ENCODE data around the gene PCDHA2.
"Not testable (repeated sequence)": the region's sequence is repeated elsewhere in the genome, so short reads cannot be mapped to it uniquely, and the experiment has no call there.

PCDHA2 gene

DNA sequence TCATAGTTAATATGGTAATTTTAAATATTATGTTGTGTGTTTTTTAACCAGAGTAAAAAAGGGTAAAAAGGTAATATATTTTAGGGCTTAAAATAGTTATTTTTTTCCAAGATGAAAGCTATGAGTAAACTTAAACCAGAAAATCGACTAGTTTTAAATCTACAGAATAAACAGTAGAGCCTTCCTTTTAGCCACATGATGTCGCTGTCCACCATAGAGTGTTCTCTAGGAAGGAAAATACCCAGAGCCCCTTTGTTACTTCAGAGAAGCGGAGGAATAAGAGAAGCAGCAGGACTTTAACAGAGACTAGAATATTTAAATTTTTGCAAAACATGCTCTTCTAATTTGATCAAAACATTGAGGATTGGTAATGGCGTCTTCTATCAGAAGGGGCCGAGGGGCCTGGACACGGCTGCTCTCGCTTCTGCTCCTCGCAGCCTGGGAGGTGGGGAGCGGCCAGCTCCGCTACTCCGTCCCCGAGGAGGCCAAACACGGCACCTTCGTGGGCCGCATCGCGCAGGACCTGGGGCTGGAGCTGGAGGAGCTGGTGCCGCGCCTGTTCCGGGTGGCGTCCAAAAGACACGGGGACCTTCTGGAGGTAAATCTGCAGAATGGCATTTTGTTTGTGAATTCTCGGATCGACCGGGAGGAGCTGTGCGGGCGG, at the start of gene PCDHA2:
Gene PCDHA2 (plus strand): TSS at position 258 of the 664 bp plus-strand sequence.
- H3K4me3 ChIP-seq (ENCODE audit: low read length), result no peak within 1 kb of the TSS
- TF ChIP-seq, protein P1, sequence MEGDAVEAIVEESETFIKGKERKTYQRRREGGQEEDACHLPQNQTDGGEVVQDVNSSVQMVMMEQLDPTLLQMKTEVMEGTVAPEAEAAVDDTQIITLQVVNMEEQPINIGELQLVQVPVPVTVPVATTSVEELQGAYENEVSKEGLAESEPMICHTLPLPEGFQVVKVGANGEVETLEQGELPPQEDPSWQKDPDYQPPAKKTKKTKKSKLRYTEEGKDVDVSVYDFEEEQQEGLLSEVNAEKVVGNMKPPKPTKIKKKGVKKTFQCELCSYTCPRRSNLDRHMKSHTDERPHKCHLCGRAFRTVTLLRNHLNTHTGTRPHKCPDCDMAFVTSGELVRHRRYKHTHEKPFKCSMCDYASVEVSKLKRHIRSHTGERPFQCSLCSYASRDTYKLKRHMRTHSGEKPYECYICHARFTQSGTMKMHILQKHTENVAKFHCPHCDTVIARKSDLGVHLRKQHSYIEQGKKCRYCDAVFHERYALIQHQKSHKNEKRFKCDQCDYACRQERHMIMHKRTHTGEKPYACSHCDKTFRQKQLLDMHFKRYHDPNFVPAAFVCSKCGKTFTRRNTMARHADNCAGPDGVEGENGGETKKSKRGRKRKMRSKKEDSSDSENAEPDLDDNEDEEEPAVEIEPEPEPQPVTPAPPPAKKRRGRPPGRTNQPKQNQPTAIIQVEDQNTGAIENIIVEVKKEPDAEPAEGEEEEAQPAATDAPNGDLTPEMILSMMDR (conservative IDR thresholded peaks at IDR 0.05; ENCODE audit: low read length), result no peak; the same call in 1 of the 2 replicates
- DNase-seq (ENCODE audit: low read depth), result no peak

DNA sequence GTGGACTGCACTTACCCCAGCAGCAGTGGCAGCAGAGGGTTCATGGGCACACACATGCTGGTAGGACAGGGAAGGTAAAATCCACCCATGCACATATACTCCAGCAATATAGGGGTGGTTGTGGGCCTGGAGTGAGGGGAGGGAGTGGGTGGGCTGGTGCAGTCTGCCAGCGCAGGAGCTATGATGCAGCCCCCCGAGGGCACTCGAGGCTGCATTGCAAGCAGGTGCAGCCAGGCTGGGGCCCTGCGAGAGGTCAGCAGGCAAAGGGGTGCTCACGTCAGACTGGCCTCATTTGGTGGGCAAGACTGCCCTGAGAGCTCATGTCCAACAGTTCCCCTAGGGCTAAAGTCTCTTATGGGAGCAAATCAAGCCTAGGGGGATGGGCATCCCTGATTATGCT, 41.1 kb upstream of the PCDHA2 start:
- H3K4me3 ChIP-seq (ENCODE audit: low read length), result no peak overlapping the region
- TF ChIP-seq, protein P1 (conservative IDR thresholded peaks at IDR 0.05; ENCODE audit: low read length), result no peak
- DNase-seq (ENCODE audit: low read depth), result no peak

DNA sequence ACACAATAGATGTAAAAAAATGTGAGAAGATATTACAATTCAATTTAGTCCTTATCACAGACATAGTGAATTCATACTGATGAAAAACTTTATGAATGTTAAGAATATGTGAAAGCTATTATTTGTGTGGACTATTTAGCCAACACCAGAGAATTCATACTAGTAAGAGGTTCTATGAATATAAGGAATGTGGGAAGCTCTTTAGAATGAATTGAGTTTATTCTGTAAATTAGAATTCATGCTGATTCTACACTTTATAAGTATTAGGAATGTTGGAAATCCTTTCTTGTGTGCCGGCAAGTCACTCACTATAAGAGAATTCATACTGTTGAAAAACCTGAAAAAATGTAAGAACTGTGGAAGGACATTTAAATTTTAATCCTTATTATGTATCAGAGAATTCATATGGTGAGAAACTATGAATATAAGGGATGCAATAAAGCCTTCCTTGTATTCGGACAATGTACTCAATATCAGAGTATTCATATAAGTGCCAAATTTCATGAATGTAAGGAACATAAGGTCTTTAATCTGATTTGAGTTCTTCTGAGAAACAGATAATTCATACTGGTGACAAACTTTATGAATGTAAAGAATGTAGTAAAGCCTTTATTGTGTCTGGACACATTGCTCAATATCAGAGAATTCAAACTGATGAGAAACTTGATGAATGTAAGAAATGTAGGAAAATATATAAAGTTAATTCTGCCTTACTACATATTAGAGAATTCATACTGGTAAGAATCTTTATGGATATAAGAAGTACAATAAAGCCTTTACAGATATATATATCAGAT, 30.3 kb upstream of the PCDHA2 start:
- no peak overlapping the region for H3K4me3 ChIP-seq (ENCODE audit: low read length)
- TF ChIP-seq, protein P1 (conservative IDR thresholded peaks at IDR 0.05; ENCODE audit: low read length), result no peak

DNA sequence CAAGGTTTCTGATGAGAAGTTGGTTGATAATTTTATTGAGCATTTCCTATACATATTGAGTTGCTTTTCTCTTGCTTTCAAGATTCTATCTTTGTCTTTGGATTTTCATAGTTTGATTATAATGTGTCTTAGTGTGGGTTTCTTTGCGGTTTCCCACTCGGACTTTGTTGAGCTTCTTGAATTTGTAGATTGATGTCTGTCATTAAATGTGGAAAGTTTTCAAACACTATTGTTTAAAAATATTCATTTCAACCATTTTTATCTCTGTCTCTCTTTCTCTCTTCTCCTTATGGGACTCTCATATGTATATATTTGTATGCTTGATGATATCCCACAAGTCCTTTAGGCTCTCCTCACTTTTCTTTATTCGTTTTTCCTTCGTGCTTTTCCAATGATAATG, 27.2 kb upstream of the PCDHA2 start:
- H3K4me3 ChIP-seq (ENCODE audit: low read length), result no peak overlapping the region
- no peak for DNase-seq (ENCODE audit: low read depth)
- TF ChIP-seq, protein P1 (conservative IDR thresholded peaks at IDR 0.05; ENCODE audit: low read length), result no peak

More for the DNA sequence above, 30.3 kb upstream of the PCDHA2 start:
- no peak for DNase-seq (ENCODE audit: low read depth)

DNA sequence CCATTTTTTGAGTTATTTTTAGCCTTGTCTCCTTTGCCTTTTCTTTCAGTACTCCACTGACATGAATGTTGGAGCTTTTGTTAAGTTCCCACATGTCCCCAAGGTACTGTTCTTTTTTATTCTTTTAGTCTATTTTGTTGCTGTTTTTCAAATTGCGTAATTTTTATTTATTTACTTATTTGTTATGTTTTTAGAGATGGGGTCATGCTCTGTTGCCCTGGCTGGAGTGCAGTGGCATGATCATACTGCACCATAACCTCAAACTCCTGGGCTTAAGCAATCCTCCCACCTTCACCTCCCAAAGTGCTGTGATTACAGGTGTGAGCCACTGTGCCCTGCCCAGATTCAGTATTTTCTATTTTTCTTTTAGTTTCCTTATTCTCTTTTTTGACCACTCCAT, 14.1 kb upstream of the PCDHA2 start:
- TF ChIP-seq, protein P1 (conservative IDR thresholded peaks at IDR 0.05; ENCODE audit: low read length), result no peak
- DNase-seq (ENCODE audit: low read depth), result no peak
- no peak overlapping the region for H3K4me3 ChIP-seq (ENCODE audit: low read length)

DNA sequence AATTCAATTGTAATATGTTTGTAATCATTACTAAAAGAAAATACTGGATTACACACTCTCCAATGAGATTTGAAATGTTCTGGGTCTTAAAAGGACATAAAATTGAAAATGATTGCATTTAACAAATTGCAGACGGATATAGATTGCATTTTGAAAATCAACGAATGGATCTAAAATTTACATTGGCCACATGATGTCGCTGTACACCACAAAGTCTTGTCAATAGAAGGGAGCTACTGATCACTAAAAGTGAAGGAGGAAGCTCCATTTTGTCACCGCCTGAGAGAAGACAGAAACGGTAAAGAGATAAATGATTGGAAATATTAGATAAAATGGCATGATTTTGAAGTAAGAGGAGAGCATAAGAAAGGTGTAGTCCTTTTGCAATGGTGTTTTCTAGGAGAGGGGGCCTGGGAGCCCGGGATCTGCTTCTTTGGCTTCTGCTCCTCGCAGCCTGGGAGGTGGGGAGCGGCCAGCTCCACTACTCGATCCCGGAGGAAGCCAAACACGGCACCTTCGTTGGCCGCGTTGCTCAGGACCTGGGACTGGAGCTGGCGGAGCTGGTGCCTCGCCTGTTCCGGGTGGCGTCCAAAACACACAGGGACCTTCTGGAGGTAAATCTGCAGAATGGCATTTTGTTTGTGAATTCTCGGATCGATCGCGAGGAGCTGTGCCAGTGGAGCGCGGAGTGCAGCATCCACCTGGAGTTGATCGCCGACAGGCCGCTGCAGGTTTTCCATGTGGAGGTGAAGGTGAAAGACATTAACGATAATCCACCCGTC, 8.6 kb upstream of the PCDHA2 start, which contains the start of gene PCDHA1:
Gene PCDHA1 (plus strand): TSS at position 236 of the 782 bp plus-strand sequence.
- DNase-seq (ENCODE audit: low read depth), result no peak
- TF ChIP-seq, protein P1 (conservative IDR thresholded peaks at IDR 0.05; ENCODE audit: low read length), result no peak
- H3K4me3 ChIP-seq (ENCODE audit: low read length), result no peak within 1 kb of the TSS

DNA sequence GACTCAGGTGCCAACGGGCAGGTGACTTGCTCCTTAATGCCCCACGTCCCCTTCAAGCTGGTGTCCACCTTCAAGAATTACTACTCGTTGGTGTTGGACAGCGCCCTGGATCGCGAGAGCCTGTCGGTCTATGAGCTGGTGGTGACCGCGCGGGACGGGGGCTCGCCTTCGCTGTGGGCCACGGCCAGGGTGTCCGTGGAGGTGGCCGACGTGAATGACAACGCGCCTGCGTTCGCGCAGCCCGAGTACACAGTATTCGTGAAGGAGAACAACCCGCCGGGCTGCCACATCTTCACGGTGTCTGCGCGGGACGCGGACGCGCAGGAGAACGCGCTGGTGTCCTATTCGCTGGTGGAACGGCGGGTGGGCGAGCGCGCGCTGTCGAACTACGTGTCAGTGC, 7.2 kb upstream of the PCDHA2 start:
- DNase-seq (ENCODE audit: low read depth); H3K4me3 ChIP-seq (ENCODE audit: low read length): not testable (repeated sequence)

DNA sequence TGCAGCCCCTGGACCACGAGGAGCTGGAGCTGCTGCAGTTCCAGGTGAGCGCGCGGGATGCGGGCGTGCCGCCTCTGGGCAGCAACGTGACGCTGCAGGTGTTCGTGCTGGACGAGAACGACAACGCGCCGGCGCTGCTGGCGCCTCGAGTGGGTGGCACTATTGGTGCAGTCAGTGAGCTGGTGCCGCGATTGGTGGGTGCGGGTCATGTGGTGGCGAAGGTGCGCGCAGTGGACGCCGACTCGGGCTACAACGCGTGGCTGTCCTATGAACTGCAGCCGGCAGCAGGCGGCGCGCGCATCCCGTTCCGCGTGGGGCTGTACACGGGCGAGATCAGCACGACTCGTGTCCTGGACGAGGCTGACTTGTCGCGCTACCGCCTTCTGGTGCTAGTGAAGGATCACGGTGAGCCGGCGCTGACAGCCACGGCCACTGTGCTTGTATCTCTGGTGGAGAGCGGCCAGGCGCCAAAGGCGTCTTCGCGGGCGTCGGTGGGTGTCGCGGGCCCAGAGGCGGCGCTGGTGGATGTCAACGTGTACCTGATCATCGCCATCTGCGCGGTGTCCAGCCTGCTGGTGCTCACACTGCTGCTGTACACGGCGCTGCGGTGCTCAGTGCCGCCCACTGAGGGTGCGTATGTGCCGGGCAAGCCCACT, 6.7 kb upstream of the PCDHA2 start:
- DNase-seq (ENCODE audit: low read depth); H3K4me3 ChIP-seq (ENCODE audit: low read length): not testable (repeated sequence)

Measured in AG10803 (cell line).